ENCODE data around the gene JPH3. TPM values are rescaled to one million over a fixed set of nuclear protein-coding genes. Genes with fewer than 3 reads are reported as not detected.

The JPH3 gene
- total RNA-seq, 1 experiment from 2014 or later: 1.4 TPM

- intact Hi-C loops (cut with micrococcal nuclease; ENCODE audit: unreplicated experiment): no loop called here
- no TSS peak for BruUV-seq (replicated peaks)
- Histone ChIP-seq H3K36me3 (ENCODE audit: insufficient read depth, low read length, poor library complexity, severe bottlenecking) (no peaks in the 10 kb centered on the region), H3K27ac (ENCODE audit: low read depth, low read length, poor library complexity, severe bottlenecking) (no peak overlapping the region), H3K9me3 (ENCODE audit: low read depth, low read length, poor library complexity, severe bottlenecking) (no peaks in the 10 kb centered on the region), H3K4me3 (ENCODE audit: low read depth, low read length, poor library complexity, severe bottlenecking) (peak overlapping the region; percentile 43), H3K27me3 (replicated peaks; ENCODE audit: insufficient read depth, low read depth, low read length, poor library complexity) (peaks cover 80% of the 10 kb centered on the region), H3K4me1 (ENCODE audit: insufficient read depth, low read length, poor library complexity, severe bottlenecking) (no peaks in the 10 kb centered on the region)
- TF ChIP-seq CTCF (conservative IDR thresholded peaks at IDR 0.05; ENCODE audit: low read depth, low read length) (no peak), EZH2 (IDR thresholded peaks at IDR 0.05; ENCODE audit: borderline replicate concordance, low read depth, low read length, poor library complexity, severe bottlenecking) (peak; percentile 95)
- POLR2A ChIA-PET (ENCODE audit: low non-redundant PET): interaction anchor here (0.7 kb wide), 1 partner anchor 164 kb away, joined by 4 read pairs; no protein-coding TSS in a partner anchor
- CTCF ChIA-PET: interaction anchor here (0.5 kb wide), 1 partner anchor 31 kb away, joined by 3 read pairs; no protein-coding TSS in a partner anchor
- DNase-seq (ENCODE audit: low spot score): no peak
Observed at GRCh38 chr16:87602821-87603683, 744 bp downstream of the JPH3 start.

GRCh38 chr16:87603684-87604633 is 1.7 kb downstream of the JPH3 start:
- Histone ChIP-seq H3K4me3 (ENCODE audit: low read depth, low read length, poor library complexity, severe bottlenecking) (peak overlapping the region; percentile 43), H3K27me3 (replicated peaks; ENCODE audit: insufficient read depth, low read depth, low read length, poor library complexity) (peaks cover 73% of the 10 kb centered on the region), H3K9me3 (ENCODE audit: low read depth, low read length, poor library complexity, severe bottlenecking) (no peaks in the 10 kb centered on the region), H3K27ac (ENCODE audit: low read depth, low read length, poor library complexity, severe bottlenecking) (no peak overlapping the region), H3K36me3 (ENCODE audit: insufficient read depth, low read length, poor library complexity, severe bottlenecking) (no peaks in the 10 kb centered on the region), H3K4me1 (ENCODE audit: insufficient read depth, low read length, poor library complexity, severe bottlenecking) (no peaks in the 10 kb centered on the region)
- CTCF ChIA-PET: no interaction called here
- BruUV-seq (replicated peaks): no TSS peak
- TF ChIP-seq CTCF (conservative IDR thresholded peaks at IDR 0.05; ENCODE audit: low read depth, low read length) (no peak), EZH2 (IDR thresholded peaks at IDR 0.05; ENCODE audit: borderline replicate concordance, low read depth, low read length, poor library complexity, severe bottlenecking) (peak; percentile 81)
- DNase-seq (ENCODE audit: low spot score): no peak
- POLR2A ChIA-PET (ENCODE audit: low non-redundant PET): no interaction called here
- intact Hi-C loops (cut with micrococcal nuclease; ENCODE audit: unreplicated experiment): no loop called here

DNA sequence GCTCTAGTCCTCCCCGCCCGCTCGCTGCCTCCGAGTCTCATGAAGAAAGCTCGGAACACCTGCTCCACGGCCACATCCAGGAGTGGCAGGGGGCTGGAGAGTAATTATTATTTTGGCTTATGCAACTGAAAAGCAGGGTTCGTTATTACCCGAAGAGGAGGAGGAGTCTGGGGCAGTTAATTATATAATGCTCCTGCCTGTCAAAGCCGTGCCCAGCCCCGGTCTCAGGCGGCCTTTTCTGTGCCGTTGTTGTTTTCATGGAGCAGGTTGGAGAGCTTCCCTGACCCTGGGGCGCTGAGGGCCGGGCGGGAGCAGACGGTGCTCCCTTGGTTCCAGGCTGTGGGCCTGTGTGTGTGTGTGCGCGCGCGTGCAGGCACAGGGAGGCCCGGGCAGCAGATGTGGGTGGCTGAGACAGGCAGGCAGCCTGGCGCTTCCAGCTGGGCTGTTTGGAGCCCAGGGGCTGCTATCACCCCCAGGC is 2.4 kb downstream of the JPH3 start:
- Histone ChIP-seq H3K4me3 (ENCODE audit: low read depth, low read length, poor library complexity, severe bottlenecking) (no peak overlapping the region), H3K9me3 (ENCODE audit: low read depth, low read length, poor library complexity, severe bottlenecking) (no peaks in the 10 kb centered on the region), H3K27ac (ENCODE audit: low read depth, low read length, poor library complexity, severe bottlenecking) (no peak overlapping the region), H3K4me1 (ENCODE audit: insufficient read depth, low read length, poor library complexity, severe bottlenecking) (no peaks in the 10 kb centered on the region), H3K27me3 (replicated peaks; ENCODE audit: insufficient read depth, low read depth, low read length, poor library complexity) (peaks cover 66% of the 10 kb centered on the region), H3K36me3 (ENCODE audit: insufficient read depth, low read length, poor library complexity, severe bottlenecking) (no peaks in the 10 kb centered on the region)
- intact Hi-C loops (cut with micrococcal nuclease; ENCODE audit: unreplicated experiment): no loop called here
- DNase-seq (ENCODE audit: low spot score): no peak
- no TSS peak for BruUV-seq (replicated peaks)
- ChIA-PET POLR2A (ENCODE audit: low non-redundant PET) (no interaction called here), CTCF (no interaction called here)
- TF ChIP-seq CTCF (conservative IDR thresholded peaks at IDR 0.05; ENCODE audit: low read depth, low read length): no peak
- no peak for TF ChIP-seq EZH2 (IDR thresholded peaks at IDR 0.05; ENCODE audit: borderline replicate concordance, low read depth, low read length, poor library complexity, severe bottlenecking)

Measured in A673 (cell line).